HFFc6 (cell line): ENCODE results near the gene POGLUT2. TPM values are rescaled to one million over a fixed set of nuclear protein-coding genes. Genes with fewer than 3 reads are reported as not detected.
A peak's percentile ranks its signal among the peaks of the same experiment; 100 is the strongest.

Experiments used
- DNase-seq: peaks from one replicate; pipeline ENCODE4 v3.0.0-alpha.2; 2018
- H3K27ac Mint-ChIP-seq: 2 replicates; pipeline ENCODE4 v1.8.0; 2020; ENCODE audit warnings: mild to moderate bottlenecking, mixed read lengths
- H3K27me3 Mint-ChIP-seq: 2 replicates; pipeline ENCODE4 v1.8.0; 2021; ENCODE audit warnings: mild to moderate bottlenecking, moderate library complexity, mixed read lengths; ENCODE audit not compliant: insufficient read depth
- H3K36me3 Mint-ChIP-seq: 2 replicates; pipeline ENCODE4 v1.8.0; 2021; ENCODE audit warnings: low read depth, mixed read lengths
- H3K4me1 Mint-ChIP-seq: 2 replicates; pipeline ENCODE4 v1.8.0; 2020; ENCODE audit warnings: low read depth, mixed read lengths
- H3K4me3 Mint-ChIP-seq: 2 replicates; pipeline ENCODE4 v1.8.0; 2020; ENCODE audit warnings: mild to moderate bottlenecking, moderate library complexity, mixed read lengths
- H3K9me3 Mint-ChIP-seq: 2 replicates; pipeline ENCODE4 v1.8.0; 2020; ENCODE audit warnings: mild to moderate bottlenecking, mixed read lengths
- total RNA-seq, 6 experiments: library from RNA; stranded (reverse); fragmentation: NEBNext Ultra II Directional; extraction: Animal tissue kit (Norgen Biotek cat#: 25700); gene quantifications; 2 replicates in 1 of 6; 3 replicates in 5 of 6; pipeline ENCODE4 v1.2.3, GENCODE V29; 2021
- TF ChIP-seq, protein P1 (sequence below): fragments of 200-600 bp; sonication (generic); IDR thresholded peaks from 2 replicates; pipeline ENCODE4 v1.5.0; 2021; ENCODE audit warnings: antibody characterized with exemption, mild to moderate bottlenecking

Gene POGLUT2
- total RNA-seq, 6 experiments from 2014 or later, result 12.0 to 26.8 (median 13.8) TPM

DNA sequence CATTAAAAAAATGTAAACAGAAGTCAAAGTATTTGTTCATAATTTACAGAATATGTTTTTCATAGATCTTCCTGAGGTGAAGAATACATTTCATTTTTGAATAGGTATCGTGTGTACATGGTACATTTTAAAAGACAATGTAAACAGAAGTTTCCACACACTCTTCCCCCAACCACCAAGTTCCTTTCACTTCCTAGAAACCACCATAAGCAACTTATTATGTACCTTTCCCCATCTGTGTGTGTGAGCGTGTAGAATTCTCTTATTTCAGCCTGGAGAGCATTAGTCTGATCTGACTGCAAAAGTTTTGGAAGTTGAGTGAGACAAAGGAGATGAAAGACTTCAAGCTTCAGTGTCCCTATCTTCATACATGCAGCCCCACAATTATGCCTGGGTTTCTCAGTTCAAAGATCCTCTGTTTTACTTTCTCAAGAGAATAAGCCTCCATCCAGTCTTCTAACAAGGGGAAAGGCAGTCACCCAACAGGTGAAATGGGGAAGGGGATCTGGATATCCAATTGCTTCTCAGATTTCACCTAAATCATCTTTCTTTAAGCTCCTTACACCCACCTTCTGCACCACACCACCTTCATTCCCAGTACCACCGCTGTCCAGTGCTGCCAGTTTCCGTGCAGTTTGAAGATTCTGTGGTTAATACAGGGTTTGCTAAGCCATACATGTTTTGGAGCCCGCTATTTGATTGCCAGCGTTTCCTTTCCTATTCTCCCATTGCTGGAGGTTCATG, 27.3 kb downstream of the POGLUT2 start:
- H3K4me1 Mint-ChIP-seq, result peaks cover 50% of the 10 kb centered on the region
- TF ChIP-seq, protein P1, sequence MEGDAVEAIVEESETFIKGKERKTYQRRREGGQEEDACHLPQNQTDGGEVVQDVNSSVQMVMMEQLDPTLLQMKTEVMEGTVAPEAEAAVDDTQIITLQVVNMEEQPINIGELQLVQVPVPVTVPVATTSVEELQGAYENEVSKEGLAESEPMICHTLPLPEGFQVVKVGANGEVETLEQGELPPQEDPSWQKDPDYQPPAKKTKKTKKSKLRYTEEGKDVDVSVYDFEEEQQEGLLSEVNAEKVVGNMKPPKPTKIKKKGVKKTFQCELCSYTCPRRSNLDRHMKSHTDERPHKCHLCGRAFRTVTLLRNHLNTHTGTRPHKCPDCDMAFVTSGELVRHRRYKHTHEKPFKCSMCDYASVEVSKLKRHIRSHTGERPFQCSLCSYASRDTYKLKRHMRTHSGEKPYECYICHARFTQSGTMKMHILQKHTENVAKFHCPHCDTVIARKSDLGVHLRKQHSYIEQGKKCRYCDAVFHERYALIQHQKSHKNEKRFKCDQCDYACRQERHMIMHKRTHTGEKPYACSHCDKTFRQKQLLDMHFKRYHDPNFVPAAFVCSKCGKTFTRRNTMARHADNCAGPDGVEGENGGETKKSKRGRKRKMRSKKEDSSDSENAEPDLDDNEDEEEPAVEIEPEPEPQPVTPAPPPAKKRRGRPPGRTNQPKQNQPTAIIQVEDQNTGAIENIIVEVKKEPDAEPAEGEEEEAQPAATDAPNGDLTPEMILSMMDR, result no peak
- no peaks in the 10 kb centered on the region for H3K9me3 Mint-ChIP-seq
- peak overlapping the region; percentile 4; the same call in 1 of the 2 replicates for H3K4me3 Mint-ChIP-seq
- DNase-seq, result no peak
- H3K27ac Mint-ChIP-seq, result peak overlapping the region; percentile 0; the same call in 1 of the 2 replicates
- H3K36me3 Mint-ChIP-seq, result peaks cover 13% of the 10 kb centered on the region
- H3K27me3 Mint-ChIP-seq, result no peaks in the 10 kb centered on the region

DNA sequence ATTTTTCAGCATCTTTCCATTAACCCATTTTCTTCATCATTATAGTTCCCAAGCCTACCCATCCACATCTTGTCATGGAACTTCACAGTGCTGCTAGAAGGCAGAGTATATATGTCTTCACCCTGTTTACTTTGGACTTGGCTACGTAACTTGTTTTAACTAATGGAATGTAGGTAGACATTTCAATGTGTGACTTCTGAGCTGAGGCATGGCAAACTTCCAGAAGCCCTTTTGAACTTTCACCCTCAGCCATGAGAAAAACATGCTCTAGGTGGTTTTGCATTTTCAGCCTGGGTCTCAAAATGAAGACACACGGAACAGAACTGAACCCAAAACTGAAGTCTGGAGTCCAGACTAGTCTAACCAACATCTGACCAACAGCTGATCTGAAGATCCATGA, 28.3 kb downstream of the POGLUT2 start:
- H3K4me3 Mint-ChIP-seq, result no peak overlapping the region
- H3K36me3 Mint-ChIP-seq, result peaks cover 13% of the 10 kb centered on the region
- peak overlapping the region; percentile 32; the same call in 1 of the 2 replicates for H3K27ac Mint-ChIP-seq
- no peaks in the 10 kb centered on the region for H3K27me3 Mint-ChIP-seq
- no peaks in the 10 kb centered on the region for H3K9me3 Mint-ChIP-seq
- H3K4me1 Mint-ChIP-seq, result peaks cover 50% of the 10 kb centered on the region
- no peak for DNase-seq
- TF ChIP-seq, protein P1, result no peak

DNA sequence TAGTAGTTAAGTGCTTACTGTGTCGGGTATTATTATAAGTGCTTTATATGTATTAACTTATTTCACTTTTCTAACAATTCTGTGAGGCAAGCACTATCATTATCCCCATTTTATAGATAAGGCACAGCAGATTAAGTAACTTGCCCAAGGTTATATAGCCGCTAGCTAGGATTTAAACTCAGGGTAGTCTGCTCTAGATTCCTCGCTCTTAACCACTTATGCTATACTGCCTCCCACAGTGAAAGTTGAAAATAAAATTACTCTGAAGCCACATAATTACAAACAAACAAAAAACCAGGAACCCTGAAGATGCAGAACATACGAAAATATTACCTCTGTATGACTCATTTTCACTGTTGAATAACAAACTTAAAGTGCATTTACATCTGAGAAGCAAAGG, 29.1 kb downstream of the POGLUT2 start:
- Mint-ChIP-seq H3K27me3 (no peaks in the 10 kb centered on the region), H3K27ac (no peak overlapping the region; the same call in 1 of the 2 replicates), H3K9me3 (no peaks in the 10 kb centered on the region), H3K4me1 (peaks cover 46% of the 10 kb centered on the region), H3K36me3 (peaks cover 12% of the 10 kb centered on the region), H3K4me3 (no peak overlapping the region)
- no peak for DNase-seq
- TF ChIP-seq, protein P1, result no peak

DNA sequence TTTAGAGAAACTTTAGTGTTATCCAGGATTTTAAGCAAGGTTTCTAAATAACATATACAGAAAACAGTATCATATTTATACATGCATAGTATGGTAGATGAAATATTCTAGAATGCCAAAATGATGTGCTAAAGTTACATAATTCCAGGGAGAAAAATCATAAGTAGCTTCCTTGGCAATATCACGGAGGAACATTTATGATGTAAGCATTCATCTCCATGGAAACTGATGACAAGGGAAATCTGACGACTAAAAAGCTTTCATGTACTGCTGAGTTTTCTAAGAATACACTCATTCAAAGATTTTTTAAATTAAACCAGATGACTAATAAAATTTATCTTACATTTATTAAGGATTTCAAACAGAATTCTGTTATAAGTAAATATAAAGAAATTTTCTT, 29.9 kb downstream of the POGLUT2 start:
- no peaks in the 10 kb centered on the region for H3K27me3 Mint-ChIP-seq
- DNase-seq, result no peak
- peaks cover 38% of the 10 kb centered on the region for H3K4me1 Mint-ChIP-seq
- TF ChIP-seq, protein P1, result no peak
- H3K27ac Mint-ChIP-seq, result no peak overlapping the region
- H3K9me3 Mint-ChIP-seq, result no peaks in the 10 kb centered on the region
- H3K4me3 Mint-ChIP-seq, result no peak overlapping the region
- peaks cover 9% of the 10 kb centered on the region for H3K36me3 Mint-ChIP-seq

DNA sequence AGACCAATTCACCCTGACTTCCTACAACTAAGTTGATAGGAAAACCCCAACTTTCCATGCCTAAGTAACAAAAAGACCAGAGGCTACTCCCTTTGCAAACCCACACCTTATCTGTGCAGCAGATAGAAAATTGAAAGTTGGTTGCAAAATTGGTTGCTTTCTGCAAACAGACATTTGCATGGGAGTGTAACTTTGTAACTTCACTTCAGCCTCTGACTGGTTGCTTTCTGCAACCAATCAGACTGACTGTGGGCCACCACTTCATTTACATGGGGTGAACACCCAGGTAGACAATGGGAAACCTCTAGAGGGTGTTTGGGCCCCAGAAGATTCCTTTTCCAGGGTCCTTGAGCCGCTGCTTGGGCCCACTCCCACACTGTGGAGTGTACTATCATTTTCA, 35.0 kb downstream of the POGLUT2 start:
- no peaks in the 10 kb centered on the region for H3K36me3 Mint-ChIP-seq
- DNase-seq, result no peak
- H3K9me3 Mint-ChIP-seq, result no peaks in the 10 kb centered on the region
- no peaks in the 10 kb centered on the region for H3K27me3 Mint-ChIP-seq
- no peaks in the 10 kb centered on the region for H3K4me1 Mint-ChIP-seq
- TF ChIP-seq, protein P1, result no peak
- no peak overlapping the region for H3K27ac Mint-ChIP-seq
- no peak overlapping the region for H3K4me3 Mint-ChIP-seq
